Keratinocyte (primary cell): ENCODE results near the gene SLC27A1. TPM values are rescaled to one million over a fixed set of nuclear protein-coding genes. Genes with fewer than 3 reads are reported as not detected.

Experiments
- DNase-seq: peaks from one replicate; pipeline ENCODE4 v3.0.0-alpha.2; 2011; ENCODE audit warnings: low read depth, missing footprints, low spot score
- FAIRE-seq: peaks from 2 replicates; lab custom pipeline; 2011; peaks lifted over from hg19 to GRCh38; lab: Jason Lieb, UNC
- H2AFZ ChIP-seq: 2 replicates; pipeline ENCODE4 v1.6.0; 2012; ENCODE audit warnings: low read length, control low read depth, inconsistent platforms; ENCODE audit not compliant: control insufficient read depth
- H3K27ac ChIP-seq: 2 replicates; pipeline ENCODE4 v1.5.1; 2011; ENCODE audit warnings: low read length; ENCODE audit not compliant: control insufficient read depth, insufficient read depth
- H3K27me3 ChIP-seq: 3 replicates; pipeline ENCODE4 v1.6.0; 2011; ENCODE audit warnings: low read length; ENCODE audit not compliant: control insufficient read depth, insufficient read depth; ENCODE audit errors: extremely low read depth
- H3K36me3 ChIP-seq, 2 experiments: 2 replicates in 1 of 2; 3 replicates in 1 of 2; pipeline ENCODE4 v1.5.1; 2011; ENCODE audit warnings: low read length in 2 of 2, mild to moderate bottlenecking in 1 of 2; ENCODE audit not compliant: control insufficient read depth in 2 of 2, insufficient read depth in 2 of 2; ENCODE audit errors: extremely low read depth in 1 of 2
- H3K4me1 ChIP-seq: 3 replicates; pipeline ENCODE4 v1.5.1; 2011; ENCODE audit warnings: low read length; ENCODE audit not compliant: control insufficient read depth, insufficient read depth; ENCODE audit errors: extremely low read depth
- H3K4me2 ChIP-seq: 3 replicates; pipeline ENCODE4 v1.6.0; 2011; ENCODE audit warnings: low read depth, low read length; ENCODE audit not compliant: control insufficient read depth, insufficient read depth; ENCODE audit errors: extremely low read depth
- H3K4me3 ChIP-seq, 3 experiments: fragments of 200-600 bp in 1 of 3; sonication (generic) in 1 of 3; 2 replicates in 2 of 3; 3 replicates in 1 of 3; pipeline ENCODE4 v1.5.1; 2011 to 2016; ENCODE audit warnings: low read length in 3 of 3, mild to moderate bottlenecking in 3 of 3, control low read depth in 2 of 3, inconsistent platforms in 1 of 3, low read depth in 1 of 3, mixed read lengths in 1 of 3, mixed run types in 1 of 3, moderate library complexity in 1 of 3; ENCODE audit not compliant: control insufficient read depth in 2 of 3, insufficient read depth in 2 of 3; ENCODE audit errors: extremely low read depth in 1 of 3
- H3K79me2 ChIP-seq: 2 replicates; pipeline ENCODE4 v1.6.0; 2012; ENCODE audit warnings: low read length; ENCODE audit not compliant: control insufficient read depth, insufficient read depth
- H3K9ac ChIP-seq: 3 replicates; pipeline ENCODE4 v1.6.0; 2011; ENCODE audit warnings: low read length; ENCODE audit not compliant: control insufficient read depth, insufficient read depth; ENCODE audit errors: extremely low read depth
- H3K9me1 ChIP-seq: 3 replicates; pipeline ENCODE4 v1.6.0; 2011; ENCODE audit warnings: low read length; ENCODE audit not compliant: control insufficient read depth, insufficient read depth; ENCODE audit errors: extremely low read depth
- H3K9me3 ChIP-seq: 2 replicates; pipeline ENCODE4 v1.5.1; 2012; ENCODE audit warnings: low read depth, low read length; ENCODE audit not compliant: control insufficient read depth
- H4K20me1 ChIP-seq: 3 replicates; pipeline ENCODE4 v1.6.0; 2011; ENCODE audit warnings: low read length; ENCODE audit not compliant: control insufficient read depth, insufficient read depth; ENCODE audit errors: extremely low read depth
- CTCF ChIP-seq, 3 experiments: IDR thresholded peaks in 1 of 3; conservative IDR thresholded peaks in 1 of 3; optimal IDR thresholded peaks in 1 of 3; 2 replicates in 2 of 3; 3 replicates in 1 of 3; pipeline versions ENCODE3 to v1.5.1; 2011; ENCODE audit warnings: low read length in 3 of 3, mild to moderate bottlenecking in 3 of 3, moderate library complexity in 2 of 3, control low read depth in 1 of 3, inconsistent platforms in 1 of 3; ENCODE audit not compliant: insufficient read depth in 2 of 3; ENCODE audit errors: extremely low read depth in 1 of 3
- EZH2 ChIP-seq: IDR thresholded peaks from one replicate; pipeline ENCODE4 v1.6.1; 2012; ENCODE audit warnings: inconsistent platforms, mild to moderate bottlenecking, low read length, moderate library complexity
- dilution Hi-C: fragments of 300-500 bp; cut with MboI; formaldehyde crosslinking; loops from one replicate; pipeline ENCODE4 v1.7.0; 2020; ENCODE audit warnings: low sequenced_read_pairs; ENCODE audit not compliant: extremely low pct_ligation_motif_present
- polyA plus RNA-seq, 5 experiments: library from polyadenylated mRNA; depleted of rRNA in 3 of 5; stranded (reverse) in 3 of 5; stranded (forward) in 1 of 5; unstranded in 1 of 5; fragments of >200 nt; gene quantifications; 1 replicate in 1 of 5; 2 replicates in 3 of 5; 3 replicates in 1 of 5; pipeline versions ENCODE4 v1.2.1 to v1.2.3, GENCODE V29; 2011 to 2012; ENCODE audit warnings: missing spikeins in 2 of 5, low read depth in 1 of 5, low replicate concordance in 1 of 5

Gene SLC27A1
- polyA plus RNA-seq, 1 donor (not counting 4 experiments of a cell fraction or from before 2014, with no cell fraction given), result 8.4 TPM

GRCh38 chr19:17423429-17424208, 46.7 kb upstream of the SLC27A1 start:
- no peak for DNase-seq
- peaks cover 9% of the 10 kb centered on the region for H3K4me1 ChIP-seq
- no peak overlapping the region for H2AFZ ChIP-seq
- dilution Hi-C loops, result no loop called here
- H3K9me3 ChIP-seq, result no peaks in the 10 kb centered on the region
- H3K9ac ChIP-seq, result no peak overlapping the region
- H3K9me1 ChIP-seq, result no peaks in the 10 kb centered on the region
- no peak overlapping the region for H3K27ac ChIP-seq
- H3K36me3 ChIP-seq, result peaks cover 0 to 4% of the 10 kb centered on the region in 2 experiments
- H4K20me1 ChIP-seq, result no peaks in the 10 kb centered on the region
- no peak for FAIRE-seq
- no peaks in the 10 kb centered on the region for H3K79me2 ChIP-seq
- no peak overlapping the region for H3K4me2 ChIP-seq
- no peaks in the 10 kb centered on the region for H3K27me3 ChIP-seq
- no peak overlapping the region for H3K4me3 ChIP-seq
- no peak for TF ChIP-seq CTCF (optimal IDR thresholded peaks at IDR 0.05 in 1 of 3, IDR thresholded peaks at IDR 0.05 in 1 of 3, conservative IDR thresholded peaks at IDR 0.05 in 1 of 3; ENCODE audit: extremely low read depth in 1 of 3, insufficient read depth in 2 of 3, low read length in 3 of 3)
- TF ChIP-seq EZH2, result no peak

GRCh38 chr19:17424743-17425365, 45.5 kb upstream of the SLC27A1 start:
- dilution Hi-C loops, result no loop called here
- FAIRE-seq, result no peak

More at GRCh38 chr19:17424743-17425365, 45.5 kb upstream of the SLC27A1 start:
- no peak overlapping the region for H3K4me2 ChIP-seq
- H3K9me1 ChIP-seq, result no peaks in the 10 kb centered on the region
- H3K9ac ChIP-seq, result no peak overlapping the region
- no peak overlapping the region for H3K27ac ChIP-seq
- H2AFZ ChIP-seq, result no peak overlapping the region
- no peaks in the 10 kb centered on the region for H3K79me2 ChIP-seq
- no peak overlapping the region for H3K4me3 ChIP-seq
- H3K9me3 ChIP-seq, result no peaks in the 10 kb centered on the region
- H3K36me3 ChIP-seq, result peaks cover 0 to 4% of the 10 kb centered on the region in 2 experiments
- no peaks in the 10 kb centered on the region for H4K20me1 ChIP-seq
- peaks cover 3% of the 10 kb centered on the region for H3K4me1 ChIP-seq
- H3K27me3 ChIP-seq, result peaks cover under 1% of the 10 kb centered on the region
- DNase-seq, result no peak
- no peak for TF ChIP-seq EZH2
- peak; percentile 20 to 67 (median 67) for TF ChIP-seq CTCF (optimal IDR thresholded peaks at IDR 0.05 in 1 of 3, IDR thresholded peaks at IDR 0.05 in 1 of 3, conservative IDR thresholded peaks at IDR 0.05 in 1 of 3; ENCODE audit: extremely low read depth in 1 of 3, insufficient read depth in 2 of 3, low read length in 3 of 3)
